Measurements from ENCODE around the gene SYT17. TPM values are rescaled to one million over a fixed set of nuclear protein-coding genes. Genes with fewer than 3 reads are reported as not detected.

Gene SYT17
- total and polyA plus RNA-seq, 3 donors from 2014 or later, result 0.75 to 3.7 (median 3.1) TPM

DNA sequence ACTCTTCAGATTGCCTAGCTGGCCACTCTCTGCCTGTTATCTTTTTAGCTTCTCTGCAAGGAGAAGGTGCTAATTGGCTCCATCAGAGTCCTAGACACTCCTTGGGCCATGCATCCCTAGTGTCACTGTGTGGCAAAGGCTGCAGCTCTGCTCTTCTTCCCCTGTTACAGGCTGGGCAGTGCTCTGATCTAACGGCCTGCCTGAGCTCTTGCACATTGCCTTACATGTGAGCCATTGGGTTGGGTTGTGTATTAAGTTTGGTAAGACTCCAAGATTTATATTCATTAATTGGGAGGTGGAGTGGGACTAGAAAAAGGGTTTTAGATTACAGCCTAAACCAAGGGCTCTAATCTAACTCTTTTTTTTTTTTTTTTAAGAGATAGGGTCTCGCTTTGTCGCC is 23.0 kb upstream of the SYT17 start:
- DNase-seq, result no peak
- H3K27me3 ChIP-seq, result no peaks in the 10 kb centered on the region
- WGBS, 2 donors, result 68 to 86% methylated on average over 3 of the region's 3 CpGs
- no peaks in the 10 kb centered on the region for H3K4me1 ChIP-seq
- TF ChIP-seq POLR2A (IDR thresholded peaks at IDR 0.05), result no peak
- no peak for TF ChIP-seq CTCF (IDR thresholded peaks at IDR 0.05)
- H3K9me3 ChIP-seq, result no peaks in the 10 kb centered on the region
- H3K36me3 ChIP-seq (ENCODE audit: low read depth, missing control alignments), result no peaks in the 10 kb centered on the region
- H3K27ac ChIP-seq, result no peak overlapping the region
- intact Hi-C loops (cut with DNase I; ENCODE audit: low total_unique reads), result no loop called here
- H3K4me3 ChIP-seq, result no peak overlapping the region

DNA sequence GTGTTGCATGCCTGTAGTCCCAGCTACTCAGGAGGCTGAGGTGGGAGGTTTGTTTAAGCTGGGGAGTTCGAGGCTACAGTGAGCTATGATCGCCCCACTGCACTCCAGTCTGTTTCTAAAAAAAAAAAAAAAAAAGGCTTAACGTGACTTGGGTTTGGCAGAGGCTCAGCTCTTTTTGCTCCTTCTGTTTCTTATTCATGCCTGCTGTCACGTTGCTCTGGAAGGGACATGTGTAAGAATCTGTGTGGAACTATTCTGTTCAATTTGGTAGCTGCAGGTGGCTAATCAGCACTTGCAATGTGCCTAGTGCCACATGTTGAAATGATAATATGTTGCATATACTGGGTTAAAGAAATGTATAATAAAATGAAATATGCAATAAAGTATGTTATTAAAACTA is 20.9 kb upstream of the SYT17 start:
- H3K27me3 ChIP-seq, result no peaks in the 10 kb centered on the region
- H3K36me3 ChIP-seq (ENCODE audit: low read depth, missing control alignments), result no peaks in the 10 kb centered on the region

DNA sequence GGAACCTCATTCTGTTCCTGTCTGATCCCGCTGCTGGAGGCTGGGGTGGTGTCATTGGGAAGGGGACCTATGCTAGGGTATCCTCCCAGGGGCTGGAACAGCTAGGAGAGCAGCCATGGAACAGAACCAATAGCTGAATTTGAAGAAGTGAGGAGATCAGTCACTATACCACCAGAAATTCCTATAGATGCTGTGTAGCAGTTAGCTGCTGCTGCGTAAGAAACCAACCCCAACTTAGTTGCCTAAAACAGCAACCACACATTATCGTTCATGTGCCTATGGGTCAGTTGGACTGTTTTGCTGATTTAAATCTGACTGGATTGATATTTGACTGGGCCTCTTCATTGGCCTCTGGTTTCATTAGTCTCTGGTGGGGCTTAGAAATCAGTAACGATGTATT is 20.4 kb upstream of the SYT17 start:
- Histone ChIP-seq H3K9me3 (no peaks in the 10 kb centered on the region), H3K36me3 (ENCODE audit: low read depth, missing control alignments) (no peaks in the 10 kb centered on the region), H3K27ac (no peak overlapping the region), H3K4me3 (no peak overlapping the region), H3K4me1 (no peaks in the 10 kb centered on the region), H3K27me3 (no peaks in the 10 kb centered on the region)
- TF ChIP-seq CTCF (IDR thresholded peaks at IDR 0.05) (no peak), POLR2A (IDR thresholded peaks at IDR 0.05) (no peak)
- WGBS, 2 donors, result 97 to 99% methylated on average over 4 of the region's 4 CpGs
- intact Hi-C loops (cut with DNase I; ENCODE audit: low total_unique reads), result no loop called here
- no peak for DNase-seq

More for the DNA sequence above, 20.9 kb upstream of the SYT17 start:
- DNase-seq, result no peak
- no peaks in the 10 kb centered on the region for H3K4me1 ChIP-seq
- H3K9me3 ChIP-seq, result no peaks in the 10 kb centered on the region
- no peak overlapping the region for H3K27ac ChIP-seq
- intact Hi-C loops (cut with DNase I; ENCODE audit: low total_unique reads), result no loop called here
- 64 to 66% methylated on average over 4 of the region's 4 CpGs for WGBS, 2 donors
- no peak for TF ChIP-seq POLR2A (IDR thresholded peaks at IDR 0.05)
- no peak for TF ChIP-seq CTCF (IDR thresholded peaks at IDR 0.05)
- H3K4me3 ChIP-seq, result no peak overlapping the region

GRCh38 chr16:19148189-19148588 is 19.9 kb upstream of the SYT17 start:
- Histone ChIP-seq H3K27me3 (no peaks in the 10 kb centered on the region), H3K27ac (no peak overlapping the region), H3K4me1 (no peaks in the 10 kb centered on the region), H3K36me3 (ENCODE audit: low read depth, missing control alignments) (no peaks in the 10 kb centered on the region), H3K9me3 (no peaks in the 10 kb centered on the region), H3K4me3 (no peak overlapping the region)
- TF ChIP-seq POLR2A (IDR thresholded peaks at IDR 0.05) (no peak), CTCF (IDR thresholded peaks at IDR 0.05) (no peak)
- WGBS, 2 donors, result 92 to 95% methylated on average over 5 of the region's 5 CpGs
- intact Hi-C loops (cut with DNase I; ENCODE audit: low total_unique reads), result no loop called here
- no peak for DNase-seq

- no peaks in the 10 kb centered on the region for H3K27me3 ChIP-seq
- no peak overlapping the region for H3K27ac ChIP-seq
- no peak for DNase-seq
- no peaks in the 10 kb centered on the region for H3K4me1 ChIP-seq
- TF ChIP-seq CTCF (IDR thresholded peaks at IDR 0.05) (no peak), POLR2A (IDR thresholded peaks at IDR 0.05) (no peak)
- no peak overlapping the region for H3K4me3 ChIP-seq
- no peaks in the 10 kb centered on the region for H3K36me3 ChIP-seq (ENCODE audit: low read depth, missing control alignments)
- H3K9me3 ChIP-seq, result no peaks in the 10 kb centered on the region
- intact Hi-C loops (cut with DNase I; ENCODE audit: low total_unique reads), result no loop called here
- WGBS, 2 donors, result 66 to 76% methylated on average over 2 of the region's 2 CpGs
Measured at GRCh38 chr16:19151310-19151709, 16.7 kb upstream of the SYT17 start.

All from testis (tissue), 3 donors.